H1 (cell line): ENCODE results near the gene ASCC1.

ENCODE experiments used
- CREB1 ChIP-seq: IDR thresholded peaks from 2 replicates; pipeline ENCODE4 v1.6.1; 2012; ENCODE audit warnings: inconsistent platforms
- RAD21 ChIP-seq, 2 experiments: IDR thresholded peaks in 1 of 2; conservative IDR thresholded peaks in 1 of 2; 2 replicates each; pipeline ENCODE4 v1.6.1; 2011; ENCODE audit warnings: low read depth in 2 of 2, low read length in 2 of 2, improper control_type of control experiment in 1 of 2, inconsistent platforms in 1 of 2, mild to moderate bottlenecking in 1 of 2, moderate library complexity in 1 of 2
- TF ChIP-seq, protein P1 (sequence below), 3 experiments: IDR thresholded peaks; 1 replicate in 2 of 3; 2 replicates in 1 of 3; pipeline versions ENCODE4 v1.5.1 to v1.6.1; 2011; ENCODE audit warnings: low read length in 3 of 3, mild to moderate bottlenecking in 3 of 3, inconsistent platforms in 2 of 3, low read depth in 1 of 3, moderate library complexity in 1 of 3; ENCODE audit not compliant: insufficient read depth in 1 of 3; ENCODE audit errors: control extremely low read depth in 1 of 3

- no peak for TF ChIP-seq RAD21 (IDR thresholded peaks at IDR 0.05 in 1 of 2, conservative IDR thresholded peaks at IDR 0.05 in 1 of 2; ENCODE audit: low read depth in 2 of 2, low read length in 2 of 2)
- TF ChIP-seq, protein P1, sequence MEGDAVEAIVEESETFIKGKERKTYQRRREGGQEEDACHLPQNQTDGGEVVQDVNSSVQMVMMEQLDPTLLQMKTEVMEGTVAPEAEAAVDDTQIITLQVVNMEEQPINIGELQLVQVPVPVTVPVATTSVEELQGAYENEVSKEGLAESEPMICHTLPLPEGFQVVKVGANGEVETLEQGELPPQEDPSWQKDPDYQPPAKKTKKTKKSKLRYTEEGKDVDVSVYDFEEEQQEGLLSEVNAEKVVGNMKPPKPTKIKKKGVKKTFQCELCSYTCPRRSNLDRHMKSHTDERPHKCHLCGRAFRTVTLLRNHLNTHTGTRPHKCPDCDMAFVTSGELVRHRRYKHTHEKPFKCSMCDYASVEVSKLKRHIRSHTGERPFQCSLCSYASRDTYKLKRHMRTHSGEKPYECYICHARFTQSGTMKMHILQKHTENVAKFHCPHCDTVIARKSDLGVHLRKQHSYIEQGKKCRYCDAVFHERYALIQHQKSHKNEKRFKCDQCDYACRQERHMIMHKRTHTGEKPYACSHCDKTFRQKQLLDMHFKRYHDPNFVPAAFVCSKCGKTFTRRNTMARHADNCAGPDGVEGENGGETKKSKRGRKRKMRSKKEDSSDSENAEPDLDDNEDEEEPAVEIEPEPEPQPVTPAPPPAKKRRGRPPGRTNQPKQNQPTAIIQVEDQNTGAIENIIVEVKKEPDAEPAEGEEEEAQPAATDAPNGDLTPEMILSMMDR (IDR thresholded peaks at IDR 0.05; ENCODE audit: control extremely low read depth in 1 of 3, insufficient read depth in 1 of 3, low read depth in 1 of 3, low read length in 3 of 3): no peak
- no peak for TF ChIP-seq CREB1
Measured at GRCh38 chr10:72072046-72072445, 144.0 kb downstream of the ASCC1 start.
